ENCODE measurements around the gene SYDE2.
"Not testable (repeated sequence)": the region's sequence is repeated elsewhere in the genome, so short reads cannot be mapped to it uniquely, and the experiment has no call there.

SYDE2 gene

GRCh38 chr1:85214654-85215053 is 13.8 kb upstream of the SYDE2 start:
- no peak for DNase-seq (ENCODE audit: low read depth in 2 of 2)

- no peak for DNase-seq (ENCODE audit: low read depth in 2 of 2)
These were observed 7.7 kb upstream of the SYDE2 start for GRCh38 chr1:85208488-85208887.

GRCh38 chr1:85203573-85204171 is 2.9 kb upstream of the SYDE2 start:
- DNase-seq (ENCODE audit: low read depth in 2 of 2): no peak

- DNase-seq (ENCODE audit: low read depth in 2 of 2): no peak
These were observed 2.0 kb upstream of the SYDE2 start for GRCh38 chr1:85202864-85203255.

DNA sequence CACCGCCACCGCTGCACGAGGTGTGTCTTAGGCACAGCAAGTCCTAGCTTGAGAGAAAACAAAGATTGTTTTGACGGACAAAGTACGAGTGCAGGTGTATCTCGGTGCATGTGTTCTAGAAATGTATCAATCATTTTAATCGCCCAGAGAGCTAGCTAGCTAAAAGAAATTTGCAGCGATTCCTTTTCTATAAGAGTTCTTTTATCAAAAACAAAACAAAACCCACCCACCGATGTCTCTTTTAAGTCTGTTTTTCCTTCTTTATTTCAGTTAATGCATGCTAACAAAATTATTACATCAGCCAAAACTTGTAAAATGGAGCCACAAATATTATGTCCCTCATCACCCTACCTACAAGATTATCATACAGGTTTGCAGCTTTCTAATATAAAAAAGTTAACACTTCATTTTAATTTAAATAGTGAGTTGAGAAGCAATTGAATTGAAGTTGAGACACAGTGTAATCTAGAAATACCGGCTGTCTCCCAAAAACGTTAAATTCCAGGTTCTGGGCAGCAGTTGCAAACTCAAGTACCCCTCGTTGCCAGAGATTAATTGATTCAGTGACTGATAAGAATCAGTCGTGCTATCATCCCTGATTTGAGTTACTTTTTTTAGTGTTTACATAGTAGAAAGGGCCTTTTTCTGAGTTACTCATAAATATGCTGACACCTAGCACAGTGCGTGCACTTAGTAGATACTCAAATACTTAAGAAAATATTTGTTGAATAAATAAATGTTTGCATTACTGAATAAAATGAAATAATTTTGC is 1.5 kb upstream of the SYDE2 start:
- DNase-seq (ENCODE audit: low read depth in 2 of 2): no peak

- peak; percentile 10 to 34 for DNase-seq (ENCODE audit: low read depth in 2 of 2)
These were observed 700 bp upstream of the SYDE2 start for GRCh38 chr1:85201340-85202091.

DNA sequence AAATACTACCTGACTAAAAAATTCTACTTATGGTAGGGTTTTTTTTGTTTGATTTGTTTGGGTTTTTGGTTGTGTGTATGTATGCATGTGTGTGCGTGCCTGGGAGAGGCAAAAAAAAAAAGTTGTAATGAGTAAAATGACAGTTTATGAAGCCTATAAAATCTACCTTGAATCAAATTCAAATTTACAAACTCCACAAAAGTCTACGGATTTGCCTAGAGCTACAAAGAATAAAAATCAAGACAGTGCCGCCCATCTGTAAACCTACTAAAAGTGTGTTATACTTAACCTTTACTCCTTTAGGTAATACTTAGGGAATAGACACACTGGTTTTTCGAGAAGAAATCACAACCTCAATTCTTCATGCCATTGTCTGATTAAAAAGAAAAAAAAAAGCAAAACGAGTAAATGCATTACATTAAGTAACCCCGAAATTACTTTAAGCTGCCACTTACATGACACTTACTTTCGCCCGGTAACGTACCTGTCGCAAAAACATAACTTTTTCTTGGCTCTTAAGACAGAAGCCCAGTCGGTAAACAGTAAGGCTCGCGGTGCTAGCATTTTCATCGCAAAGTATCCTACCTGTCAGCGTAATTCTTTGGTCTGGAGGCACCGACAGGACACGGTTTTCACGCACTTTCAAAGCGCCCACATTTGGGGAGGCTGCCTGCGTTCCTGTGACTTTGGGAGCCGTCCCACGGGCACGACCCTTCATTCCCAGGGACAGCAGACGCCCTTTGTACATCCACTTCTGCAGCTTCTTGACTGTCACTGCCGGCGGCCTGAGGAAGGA is 951 bp downstream of the SYDE2 start:
- DNase-seq (ENCODE audit: low read depth in 2 of 2): no peak

GRCh38 chr1:85198864-85199263 is 2.0 kb downstream of the SYDE2 start:
- DNase-seq (ENCODE audit: low read depth in 2 of 2): no peak

DNA sequence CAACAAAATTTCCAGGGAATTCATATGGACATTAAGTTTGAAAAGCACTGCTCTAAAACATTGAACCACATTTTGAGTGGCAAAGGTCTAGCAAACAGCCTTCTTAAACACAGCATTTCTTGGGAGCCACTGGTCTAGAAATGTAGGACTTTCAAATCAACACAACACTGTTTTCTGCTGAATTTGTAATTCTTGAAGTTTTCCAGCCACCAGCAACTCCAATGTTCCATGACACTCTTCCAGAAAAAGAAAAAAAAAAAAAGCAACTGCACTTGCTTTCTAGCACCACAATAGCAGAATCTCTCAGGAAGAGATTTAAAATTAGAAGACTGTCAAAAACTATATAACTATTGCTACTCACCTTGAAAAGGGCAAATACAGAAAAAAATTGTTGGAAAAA is 4.5 kb downstream of the SYDE2 start:
- DNase-seq (ENCODE audit: low read depth in 2 of 2): no peak

DNA sequence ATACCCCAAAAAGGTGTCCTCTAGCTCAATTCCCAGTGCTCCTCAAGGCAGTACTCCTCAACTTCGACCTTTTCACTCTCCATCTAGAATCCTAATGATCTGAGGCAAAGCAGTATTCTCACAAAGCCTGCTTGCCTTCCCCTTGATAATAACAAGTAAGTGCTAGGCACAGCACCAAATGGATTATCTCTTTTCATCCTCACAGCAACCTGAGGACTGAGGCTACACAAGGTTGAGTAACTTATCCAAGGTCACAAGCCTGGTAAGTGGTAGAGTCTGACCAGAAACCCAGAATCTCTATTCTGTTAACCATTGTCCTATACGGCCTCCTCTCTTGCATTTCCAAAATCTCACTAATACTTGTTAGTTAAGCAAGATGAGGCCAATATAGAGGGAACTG is 5.1 kb downstream of the SYDE2 start:
- DNase-seq (ENCODE audit: low read depth in 2 of 2): no peak

GRCh38 chr1:85192129-85192528 is 8.7 kb downstream of the SYDE2 start:
- DNase-seq (ENCODE audit: low read depth in 2 of 2): not testable (repeated sequence)

DNA sequence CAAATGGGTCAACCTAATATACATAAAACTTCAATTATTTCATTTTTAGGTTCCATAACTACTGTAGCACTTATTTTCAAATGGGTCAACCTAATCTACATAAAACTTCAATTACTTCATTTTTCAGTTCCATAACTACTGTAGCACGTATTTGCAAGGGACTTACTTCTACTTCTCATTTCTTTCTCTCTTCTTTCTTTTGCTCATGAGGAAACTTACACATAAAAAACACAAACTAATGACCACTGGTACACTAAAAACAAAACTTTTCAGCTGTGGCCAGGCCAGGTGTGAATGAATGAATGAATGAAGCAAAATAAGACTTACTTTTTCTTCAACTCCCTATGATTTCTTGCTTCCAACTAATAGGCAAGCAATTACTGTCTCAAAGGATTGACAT is 11.7 kb downstream of the SYDE2 start:
- DNase-seq (ENCODE audit: low read depth in 2 of 2): no peak

DNA sequence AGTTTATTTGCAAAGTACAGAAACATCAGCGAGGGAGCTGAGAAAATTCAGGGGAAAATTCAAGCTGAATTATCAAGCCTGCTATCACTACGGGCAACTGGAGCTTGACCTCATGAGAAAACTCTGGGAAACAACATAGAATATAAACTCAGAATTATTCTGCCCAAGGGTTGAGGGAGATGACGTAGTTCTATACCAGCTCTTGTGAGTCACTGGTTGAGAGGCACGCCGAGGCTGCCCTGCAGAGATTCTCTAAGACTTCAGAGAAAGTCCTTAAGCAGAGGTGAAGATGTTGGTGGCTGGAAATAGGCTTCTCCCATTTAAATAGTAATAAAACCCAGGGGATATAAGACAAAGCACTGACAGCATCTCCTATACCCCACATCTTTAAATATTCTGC is 12.3 kb downstream of the SYDE2 start:
- no peak for DNase-seq (ENCODE audit: low read depth in 2 of 2)

- DNase-seq (ENCODE audit: low read depth in 2 of 2): not testable (repeated sequence)
These were observed 13.8 kb downstream of the SYDE2 start for GRCh38 chr1:85187021-85187420.

GRCh38 chr1:85184245-85184644 is 16.6 kb downstream of the SYDE2 start:
- no peak for DNase-seq (ENCODE audit: low read depth in 2 of 2)

- no peak for DNase-seq (ENCODE audit: low read depth in 2 of 2)
These were observed 18.1 kb downstream of the SYDE2 start for GRCh38 chr1:85182700-85183099.

GRCh38 chr1:85180869-85181268 is 19.9 kb downstream of the SYDE2 start:
- no peak for DNase-seq (ENCODE audit: low read depth in 2 of 2)

DNA sequence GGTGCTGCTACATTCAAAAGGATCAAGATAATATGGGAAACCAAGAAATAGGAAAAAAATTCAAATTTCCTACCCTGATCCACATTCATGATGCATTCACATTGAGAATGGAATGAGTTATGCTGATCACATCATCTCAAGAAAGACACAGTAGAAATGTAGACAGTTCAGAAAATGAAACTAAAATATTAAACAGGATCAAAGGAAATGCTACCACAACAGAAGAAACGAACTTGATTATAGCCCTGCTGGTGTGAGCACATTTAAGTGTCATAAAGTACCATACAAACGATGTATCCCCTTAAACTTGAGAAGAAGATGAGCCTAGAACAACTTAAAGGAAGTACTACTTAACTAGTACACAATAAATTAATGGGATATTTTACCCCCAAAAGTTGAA is 21.3 kb downstream of the SYDE2 start:
- DNase-seq (ENCODE audit: low read depth in 2 of 2): no peak

GRCh38 chr1:85178396-85178795 is 22.4 kb downstream of the SYDE2 start:
- DNase-seq (ENCODE audit: low read depth in 2 of 2): no peak

DNA sequence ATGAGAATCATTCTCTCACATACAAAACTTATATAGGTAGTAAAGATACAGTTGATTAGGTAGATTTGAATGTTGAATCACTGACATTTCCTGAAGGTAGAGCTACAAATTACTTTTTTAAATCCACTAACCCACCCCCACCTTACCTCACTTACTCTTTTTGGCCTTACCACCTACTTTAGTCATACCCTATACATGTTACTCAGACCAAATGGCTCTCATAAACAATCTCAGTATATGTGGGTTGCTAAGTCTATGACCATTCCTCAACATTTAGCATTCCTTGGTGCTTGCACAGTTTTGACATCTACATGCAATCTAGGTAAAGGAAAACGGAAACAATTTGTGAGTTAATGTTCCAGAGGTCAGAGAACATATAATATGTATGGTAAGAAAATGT is 26.3 kb downstream of the SYDE2 start:
- no peak for DNase-seq (ENCODE audit: low read depth in 2 of 2)

- no peak for DNase-seq (ENCODE audit: low read depth in 2 of 2)
These were observed 28.0 kb downstream of the SYDE2 start for GRCh38 chr1:85172684-85173337.

DNA sequence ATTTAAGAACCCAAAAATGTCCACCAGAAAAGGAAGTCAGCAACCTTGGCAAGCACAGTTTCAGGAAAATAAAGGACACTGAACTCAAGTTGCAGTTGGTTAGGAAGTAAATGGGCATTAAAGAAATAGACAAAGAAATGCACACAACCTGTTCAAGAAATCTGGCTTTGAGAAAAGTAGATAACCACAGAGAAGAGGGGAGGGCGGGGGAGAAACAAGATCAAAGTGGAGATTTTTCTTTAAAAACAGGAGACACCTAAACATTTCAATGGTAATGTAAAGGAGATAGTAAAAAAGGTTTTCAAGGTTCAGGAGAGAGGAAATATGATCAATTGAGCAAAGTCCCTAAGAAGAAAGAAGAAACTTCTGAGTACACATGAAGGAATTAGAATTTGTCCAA is 29.1 kb downstream of the SYDE2 start:
- no peak for DNase-seq (ENCODE audit: low read depth in 2 of 2)
